Measurements from ENCODE around the gene C2orf49.

DNA sequence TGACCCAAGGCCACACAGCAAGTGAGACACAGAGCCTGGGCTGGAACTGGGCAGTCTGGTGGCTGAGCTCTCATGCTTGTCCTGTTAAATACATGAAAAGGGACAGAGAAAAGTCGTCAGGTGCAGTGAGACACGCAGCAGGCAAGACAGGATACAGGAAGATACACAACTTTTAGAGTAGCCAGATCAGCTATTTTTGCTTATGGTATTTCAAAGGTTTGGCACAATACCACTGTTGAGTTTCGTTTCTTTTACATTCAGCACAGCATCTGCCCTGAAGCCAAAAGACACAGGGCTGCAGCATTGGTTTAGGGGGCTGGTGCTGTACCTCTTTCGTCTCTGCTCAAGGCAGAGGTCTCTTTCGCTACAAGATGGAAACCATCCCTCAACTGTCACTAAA, 47.5 kb downstream of the C2orf49 start:
- TF ChIP-seq, protein P1, sequence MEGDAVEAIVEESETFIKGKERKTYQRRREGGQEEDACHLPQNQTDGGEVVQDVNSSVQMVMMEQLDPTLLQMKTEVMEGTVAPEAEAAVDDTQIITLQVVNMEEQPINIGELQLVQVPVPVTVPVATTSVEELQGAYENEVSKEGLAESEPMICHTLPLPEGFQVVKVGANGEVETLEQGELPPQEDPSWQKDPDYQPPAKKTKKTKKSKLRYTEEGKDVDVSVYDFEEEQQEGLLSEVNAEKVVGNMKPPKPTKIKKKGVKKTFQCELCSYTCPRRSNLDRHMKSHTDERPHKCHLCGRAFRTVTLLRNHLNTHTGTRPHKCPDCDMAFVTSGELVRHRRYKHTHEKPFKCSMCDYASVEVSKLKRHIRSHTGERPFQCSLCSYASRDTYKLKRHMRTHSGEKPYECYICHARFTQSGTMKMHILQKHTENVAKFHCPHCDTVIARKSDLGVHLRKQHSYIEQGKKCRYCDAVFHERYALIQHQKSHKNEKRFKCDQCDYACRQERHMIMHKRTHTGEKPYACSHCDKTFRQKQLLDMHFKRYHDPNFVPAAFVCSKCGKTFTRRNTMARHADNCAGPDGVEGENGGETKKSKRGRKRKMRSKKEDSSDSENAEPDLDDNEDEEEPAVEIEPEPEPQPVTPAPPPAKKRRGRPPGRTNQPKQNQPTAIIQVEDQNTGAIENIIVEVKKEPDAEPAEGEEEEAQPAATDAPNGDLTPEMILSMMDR (IDR thresholded peaks at IDR 0.05 in 2 of 3, conservative IDR thresholded peaks at IDR 0.05 in 1 of 3; ENCODE audit: control insufficient read depth in 2 of 3, extremely low read depth in 1 of 3, insufficient read depth in 1 of 3, low read depth in 3 of 3, low read length in 3 of 3): no peak
- TF ChIP-seq NRF1 (conservative IDR thresholded peaks at IDR 0.05; ENCODE audit: low read depth, low read length): no peak
- TF ChIP-seq NFYB (IDR thresholded peaks at IDR 0.05; ENCODE audit: insufficient read depth, low read depth, low read length): no peak
- no peak for TF ChIP-seq ATF7 (IDR thresholded peaks at IDR 0.05; ENCODE audit: low read depth)
- no peak for TF ChIP-seq RBBP5 (conservative IDR thresholded peaks at IDR 0.05)
- TF ChIP-seq SIX5 (IDR thresholded peaks at IDR 0.05; ENCODE audit: low read depth, low read length, severe bottlenecking): no peak
- no peak for TF ChIP-seq POLR2A (IDR thresholded peaks at IDR 0.05; ENCODE audit: low read depth, low read length)
- TF ChIP-seq POLR2AphosphoS5 (IDR thresholded peaks at IDR 0.05; ENCODE audit: low read length): no peak
- no peak for TF ChIP-seq BHLHE40 (IDR thresholded peaks at IDR 0.05; ENCODE audit: borderline replicate concordance in 1 of 2, low read depth in 2 of 2, low read length in 1 of 2)
- no peak for TF ChIP-seq SMAD1 (IDR thresholded peaks at IDR 0.05; ENCODE audit: low read depth, partially characterized antibody)
- TF ChIP-seq YBX1 (IDR thresholded peaks at IDR 0.05): no peak
- no peak for TF ChIP-seq RFX5 (IDR thresholded peaks at IDR 0.05; ENCODE audit: low read depth, low read length)
- TF ChIP-seq MXI1 (IDR thresholded peaks at IDR 0.05; ENCODE audit: low read depth, low read length): no peak
- TF ChIP-seq HDAC6 (IDR thresholded peaks at IDR 0.05; ENCODE audit: unreplicated experiment): no peak

All from GM12878 (cell line).